Right lobe of liver (tissue), 4 donors: Measurements from ENCODE around the gene PCSK4.

Experiments
- POLR2A ChIP-seq: fragments of 450-650 bp; IDR thresholded peaks from one replicate; pipeline ENCODE4 v1.6.1; 2017; ENCODE audit warnings: antibody characterized with exemption, mild to moderate bottlenecking
- TF ChIP-seq, protein P1 (sequence below), 4 donors: fragments of 200-600 bp in 3 of 4; fragments of 450-650 bp in 1 of 4; IDR thresholded peaks; one replicate each; pipeline versions ENCODE4 v1.5.1 to v1.8.0; 2016 to 2022; ENCODE audit warnings: antibody characterized with exemption in 4 of 4, mild to moderate bottlenecking in 2 of 4
- donor health status: DM: no; HTN: no; CAD: no.
- donor health status: DM: no; HTN: no; CAD: no.
- donor health status: DM: no; HTN: yes; CAD: no.

DNA sequence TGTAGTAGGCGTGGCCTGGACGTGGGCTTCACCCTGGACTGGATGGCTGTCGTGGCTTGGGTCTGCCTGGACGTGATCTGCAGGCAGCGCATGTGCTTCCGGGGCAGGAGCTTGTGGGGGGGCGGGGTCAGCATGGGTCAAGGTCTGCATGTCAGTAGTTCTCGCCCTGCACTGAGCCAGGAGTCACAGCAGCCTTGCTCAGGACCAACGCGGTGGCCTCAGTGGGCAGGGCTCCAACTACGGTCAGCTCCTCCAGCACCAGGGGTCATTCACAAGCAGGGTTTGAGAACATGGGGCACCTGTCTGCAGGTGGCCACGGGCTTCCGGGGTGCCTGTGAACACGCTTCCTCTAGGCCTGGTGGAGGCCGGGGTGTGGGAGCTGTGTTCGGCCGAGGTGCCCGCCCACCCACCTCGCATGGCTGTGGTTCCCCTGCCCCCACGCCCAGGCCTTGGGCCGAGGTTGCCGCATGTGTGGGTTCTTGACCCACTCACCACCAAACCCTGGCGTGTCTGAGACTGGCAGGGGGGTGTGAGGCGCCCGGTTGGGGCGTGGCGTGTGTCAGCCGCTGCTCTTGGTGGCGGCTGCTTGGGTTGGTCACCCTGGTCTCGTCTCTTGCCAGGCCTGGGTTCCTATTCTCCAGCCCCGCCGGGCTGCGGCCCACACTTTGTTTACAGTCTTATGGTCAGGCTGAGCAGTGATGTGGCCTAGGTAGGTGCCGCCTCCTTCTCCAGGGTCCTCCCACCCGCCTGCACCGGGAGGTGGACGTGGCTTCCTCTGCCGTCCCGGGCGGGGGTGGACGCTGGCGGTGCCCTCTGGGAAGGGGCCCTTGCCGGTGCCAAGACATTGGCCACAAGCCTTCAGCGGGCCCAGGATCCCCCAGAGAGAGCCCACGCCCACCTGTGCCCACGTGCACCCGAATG, 56.8 kb downstream of the PCSK4 start:
- TF ChIP-seq, protein P1, sequence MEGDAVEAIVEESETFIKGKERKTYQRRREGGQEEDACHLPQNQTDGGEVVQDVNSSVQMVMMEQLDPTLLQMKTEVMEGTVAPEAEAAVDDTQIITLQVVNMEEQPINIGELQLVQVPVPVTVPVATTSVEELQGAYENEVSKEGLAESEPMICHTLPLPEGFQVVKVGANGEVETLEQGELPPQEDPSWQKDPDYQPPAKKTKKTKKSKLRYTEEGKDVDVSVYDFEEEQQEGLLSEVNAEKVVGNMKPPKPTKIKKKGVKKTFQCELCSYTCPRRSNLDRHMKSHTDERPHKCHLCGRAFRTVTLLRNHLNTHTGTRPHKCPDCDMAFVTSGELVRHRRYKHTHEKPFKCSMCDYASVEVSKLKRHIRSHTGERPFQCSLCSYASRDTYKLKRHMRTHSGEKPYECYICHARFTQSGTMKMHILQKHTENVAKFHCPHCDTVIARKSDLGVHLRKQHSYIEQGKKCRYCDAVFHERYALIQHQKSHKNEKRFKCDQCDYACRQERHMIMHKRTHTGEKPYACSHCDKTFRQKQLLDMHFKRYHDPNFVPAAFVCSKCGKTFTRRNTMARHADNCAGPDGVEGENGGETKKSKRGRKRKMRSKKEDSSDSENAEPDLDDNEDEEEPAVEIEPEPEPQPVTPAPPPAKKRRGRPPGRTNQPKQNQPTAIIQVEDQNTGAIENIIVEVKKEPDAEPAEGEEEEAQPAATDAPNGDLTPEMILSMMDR (IDR thresholded peaks at IDR 0.05): no peak
- TF ChIP-seq POLR2A: no peak
